GM19035 (cell line): ENCODE data around the gene CHST2.

Experiments used
- ATAC-seq: cut with Tn5 transposase; IDR thresholded peaks from one replicate; pipeline ENCODE4 v1.9.1; 2021; ENCODE audit not compliant: unreplicated experiment

Gene CHST2

DNA sequence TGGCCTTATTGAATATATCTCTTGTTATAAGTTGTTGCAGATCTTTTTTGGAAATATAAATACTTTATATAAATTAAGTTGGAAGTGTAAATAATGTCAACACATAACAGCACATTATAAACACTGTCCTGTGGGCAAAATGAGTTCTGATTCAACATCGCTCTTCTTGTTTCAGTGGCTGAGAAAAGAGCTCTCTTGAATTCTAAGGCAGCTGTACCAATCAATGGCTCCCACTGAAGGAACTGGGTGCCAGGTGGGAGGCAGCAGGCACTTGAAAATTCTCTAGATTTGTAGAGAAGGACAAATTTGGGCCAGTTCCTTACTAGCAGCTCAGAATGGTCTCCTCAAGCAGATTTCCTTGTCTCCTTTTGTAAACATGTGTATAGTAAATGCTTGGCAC, 45.6 kb downstream of the CHST2 start:
- ATAC-seq = peak; percentile 47

GRCh38 chr3:143165612-143166285, 46.2 kb downstream of the CHST2 start:
- peak; percentile 62 for ATAC-seq

DNA sequence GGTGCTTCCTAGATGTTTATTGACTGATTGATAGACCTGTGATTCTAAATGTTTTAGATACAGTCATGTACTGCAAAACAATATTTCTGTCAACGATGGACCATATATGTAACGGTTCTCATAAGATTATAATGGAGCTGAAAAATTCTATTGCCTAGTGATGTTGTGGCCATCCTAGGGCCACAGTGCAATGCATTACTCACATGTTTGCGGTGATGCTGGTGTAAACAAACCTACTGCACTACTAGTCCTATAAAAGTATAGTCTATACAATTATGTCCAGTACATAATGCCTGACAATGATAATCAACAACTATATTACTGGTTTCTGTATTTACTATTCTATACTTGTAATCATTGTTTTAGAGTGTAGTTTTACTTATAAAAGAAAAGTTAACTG, 46.8 kb downstream of the CHST2 start:
- no peak for ATAC-seq

DNA sequence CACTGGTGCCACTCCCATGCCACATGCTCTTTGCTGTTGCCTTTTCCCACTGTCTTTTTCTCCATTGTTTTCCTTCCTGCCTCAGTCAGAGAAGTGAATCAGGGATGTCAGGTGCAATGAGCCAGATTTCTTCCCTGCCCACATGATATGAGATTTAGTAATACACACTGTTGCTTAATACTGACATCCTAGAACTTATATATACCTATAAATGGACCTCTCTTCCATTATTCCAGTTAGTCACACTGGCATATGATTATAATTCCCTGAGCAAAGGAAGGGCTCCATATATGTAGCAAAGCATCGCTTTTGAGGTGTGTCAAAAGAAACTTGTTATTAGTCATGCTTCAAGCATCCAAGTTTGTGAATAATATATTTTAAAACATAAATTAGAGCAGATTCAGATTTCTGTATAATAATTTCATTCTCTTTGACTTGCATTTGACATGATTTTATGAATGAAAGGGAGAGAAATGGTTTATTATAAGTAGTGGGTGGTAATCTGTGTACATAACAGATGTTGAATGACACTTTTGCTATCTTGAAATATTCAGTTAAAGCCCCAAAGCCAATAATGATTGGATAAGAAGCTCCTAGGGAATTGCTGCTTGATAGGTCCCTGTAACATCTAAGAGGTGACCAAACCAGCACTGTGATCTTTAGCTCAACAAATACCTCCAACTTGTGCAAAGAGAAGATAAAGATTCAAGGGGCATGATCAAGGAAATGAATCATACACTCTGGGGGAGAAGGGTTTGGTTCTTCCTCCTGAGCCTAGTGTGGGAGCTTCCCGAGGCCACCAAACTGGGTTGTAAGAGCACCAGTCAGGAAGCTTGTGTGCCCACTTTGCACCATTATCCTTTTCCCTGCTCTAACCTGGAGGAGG, 48.6 kb downstream of the CHST2 start:
- ATAC-seq = no peak

DNA sequence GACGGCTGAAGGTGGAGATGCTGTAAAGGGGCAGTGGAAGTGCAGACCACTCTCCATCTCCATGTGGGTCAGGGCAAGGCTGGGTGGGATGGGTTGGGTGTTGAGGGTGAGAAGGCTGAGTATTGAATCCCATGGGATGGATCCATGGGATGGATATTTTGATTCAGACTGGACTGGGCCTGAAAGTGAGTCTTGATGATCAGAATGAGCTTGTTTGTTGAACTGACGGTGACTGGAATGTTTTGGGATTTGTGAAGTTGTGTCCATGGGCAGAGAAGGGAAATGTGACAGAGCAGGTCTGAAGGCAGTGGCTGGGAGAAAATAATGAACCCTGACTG, 49.3 kb downstream of the CHST2 start:
- no peak for ATAC-seq

GRCh38 chr3:143170074-143170473, 50.5 kb downstream of the CHST2 start:
- no peak for ATAC-seq

DNA sequence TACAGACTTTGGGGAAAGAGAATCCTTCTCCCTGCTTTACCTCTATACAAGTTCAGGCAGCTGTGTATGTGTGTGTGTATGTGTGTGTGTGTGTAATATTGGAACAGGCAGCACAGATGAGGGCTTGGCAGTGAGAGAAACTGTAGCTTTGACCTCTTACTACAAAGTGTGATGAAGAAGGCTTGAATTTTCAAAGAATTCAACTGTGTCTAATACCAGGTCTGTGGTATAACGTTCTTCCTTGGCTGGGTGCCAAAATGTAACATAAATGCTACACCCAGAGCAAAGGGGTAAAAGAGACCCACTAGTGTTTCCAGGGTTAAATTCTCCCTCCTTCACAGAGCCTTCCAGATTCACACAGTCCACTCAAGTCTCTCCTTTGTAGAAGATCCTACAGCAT, 51.1 kb downstream of the CHST2 start:
- ATAC-seq = no peak

DNA sequence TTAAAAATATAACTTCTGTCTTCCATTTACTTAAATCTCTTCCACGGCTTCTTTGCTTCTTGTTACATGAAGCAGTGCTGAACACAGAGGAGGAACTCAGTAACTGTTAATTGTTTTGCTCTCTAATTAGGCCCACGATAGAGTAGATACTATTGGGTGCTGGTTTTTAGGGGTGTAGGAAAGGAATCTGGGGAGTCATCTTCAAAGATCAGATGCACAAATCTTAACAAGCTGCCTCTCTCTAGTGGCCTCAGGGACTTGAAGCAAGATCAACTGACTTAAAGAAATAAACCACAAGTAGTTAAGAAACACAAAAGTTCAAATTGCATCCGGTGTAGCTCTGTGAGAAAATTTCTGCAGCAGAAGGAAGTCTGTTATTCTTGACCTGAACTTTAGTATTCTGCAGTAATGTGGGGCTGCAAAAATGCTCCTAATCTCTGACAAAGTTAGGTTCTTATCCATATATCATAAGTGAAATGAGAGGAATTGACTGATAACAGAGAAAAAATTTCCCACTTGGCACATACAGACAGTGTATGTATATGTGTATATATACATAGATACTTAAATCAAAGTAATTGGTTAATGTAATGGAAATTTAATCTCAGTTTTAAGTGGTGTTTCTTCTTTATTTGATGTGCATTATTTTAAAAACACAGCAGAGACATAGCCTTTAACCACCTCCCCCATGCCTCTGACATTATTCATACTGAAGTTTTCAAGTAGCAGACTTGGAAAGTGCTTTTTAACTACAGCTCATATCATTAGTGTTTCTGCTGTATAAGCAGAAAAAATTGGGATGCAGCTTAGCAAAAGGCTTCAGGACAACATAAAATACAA, 51.8 kb downstream of the CHST2 start:
- ATAC-seq = peak; percentile 81

DNA sequence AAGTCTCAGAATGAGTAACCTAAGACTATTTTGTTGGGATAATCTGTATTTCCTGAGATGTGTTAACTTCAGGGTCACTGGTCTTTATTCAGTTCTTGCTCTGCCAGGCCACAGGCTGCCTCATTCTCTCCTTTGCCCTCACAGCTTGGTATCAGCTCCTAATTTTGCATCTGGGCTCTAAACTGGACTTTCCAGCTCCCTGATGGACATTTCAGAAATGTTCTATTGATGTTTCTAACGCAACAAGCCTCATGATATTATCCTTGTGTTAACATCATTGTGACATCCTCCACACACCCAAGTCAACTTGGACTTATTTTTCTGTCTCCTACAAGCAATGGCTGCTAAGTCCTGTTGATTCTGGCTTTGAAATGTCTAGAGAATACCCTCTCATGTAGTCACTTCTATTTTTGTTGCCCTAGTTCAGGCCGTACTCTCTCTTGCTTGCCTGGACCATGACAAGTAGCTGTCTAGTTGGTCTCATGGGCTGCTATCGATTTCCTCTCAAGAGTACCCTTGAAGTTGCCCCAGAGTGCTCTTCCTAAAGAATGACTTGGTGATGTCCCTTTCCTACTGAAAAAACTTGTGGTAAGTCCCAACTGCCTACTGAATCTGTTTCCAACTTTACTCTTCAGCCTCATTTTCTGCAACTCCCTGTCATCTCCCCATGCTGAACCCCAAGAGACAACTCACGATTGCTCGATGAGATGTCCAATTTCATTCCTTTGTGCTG, 52.7 kb downstream of the CHST2 start:
- ATAC-seq = no peak

GRCh38 chr3:143172795-143173145, 53.2 kb downstream of the CHST2 start:
- ATAC-seq = no peak

DNA sequence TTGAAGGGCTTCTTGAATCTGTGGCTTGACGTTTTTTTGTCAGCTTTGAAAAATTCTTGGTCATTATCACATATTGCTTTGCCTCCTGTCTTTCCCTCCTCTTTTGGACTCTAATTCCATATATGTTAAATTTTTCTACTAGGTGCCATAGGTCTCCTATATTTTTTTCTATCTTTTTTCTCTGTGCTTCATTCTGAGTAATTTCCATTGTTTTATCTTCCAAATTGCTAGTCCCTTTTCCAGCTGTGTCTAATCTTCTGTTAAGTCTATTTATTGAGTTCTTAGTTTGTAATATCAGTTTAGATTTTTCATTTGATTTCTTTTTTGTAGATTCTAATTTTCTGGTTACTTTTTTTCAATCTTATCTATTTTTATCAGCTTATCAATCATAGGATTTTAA, 53.7 kb downstream of the CHST2 start:
- ATAC-seq = no peak
